ENCODE measurements around the gene GKN2. TPM values are rescaled to one million over a fixed set of nuclear protein-coding genes. Genes with fewer than 3 reads are reported as not detected.

The GKN2 gene
- total and polyA plus RNA-seq, 9 of the 15 experiments (the other 6 are each of a cell fraction or from before 2014, with no cell fraction given): not detected

- intact Hi-C loops (cut with micrococcal nuclease) (no loop called here), in situ Hi-C loops (cut with MboI) (no loop called here)
- Histone ChIP-seq H3K27me3 (ENCODE audit: control insufficient read depth in 2 of 2, insufficient read depth in 2 of 2, low read length in 2 of 2) (peaks cover 5 to 30% of the 10 kb centered on the region in 2 experiments; a peak in 4 of 5 replicates), H3K4me2 (ENCODE audit: insufficient read depth, low read length) (no peak overlapping the region), H3K9me1 (ENCODE audit: control insufficient read depth, insufficient read depth, low read length) (no peaks in the 10 kb centered on the region), H4K20me1 (replicated peaks; ENCODE audit: control insufficient read depth, insufficient read depth, low read length) (no peaks in the 10 kb centered on the region), H3K4me1 (replicated peaks in 1 of 2; ENCODE audit: control insufficient read depth in 2 of 2, insufficient read depth in 2 of 2, low read length in 2 of 2) (no peaks in the 10 kb centered on the region), H3K4me3 (no peak overlapping the region), H3K9ac (ENCODE audit: insufficient read depth in 1 of 2, low read depth in 2 of 2, low read length in 2 of 2) (no peak overlapping the region), H3K9me3 (replicated peaks; ENCODE audit: control insufficient read depth, insufficient read depth, low read depth, low read length) (no peaks in the 10 kb centered on the region), H3K27ac (ENCODE audit: extremely low read depth, low read depth, low read length) (no peak overlapping the region), H2AFZ (ENCODE audit: low read depth, low read length) (no peak overlapping the region), H3K79me2 (ENCODE audit: control insufficient read depth, insufficient read depth, low read length) (no peaks in the 10 kb centered on the region), H3K36me3 (ENCODE audit: control insufficient read depth, insufficient read depth, low read length) (no peaks in the 10 kb centered on the region)
- FAIRE-seq (no peak), DNase-seq (ENCODE audit: extremely low read depth in 1 of 4, low spot score in 3 of 4) (no peak), ATAC-seq (no peak)
- CTCF ChIA-PET (ENCODE audit: low intra/inter-chr PET ratio): no interaction called here
- WGBS (ENCODE audit: insufficient coverage, low coverage, missing lambda C conversion rate): 0% methylated on average over 3 of the region's 3 CpGs
- no TSS peak for BruUV-seq (replicated peaks)
- no peak for TF ChIP-seq ZNF24 (IDR thresholded peaks at IDR 0.05)
- TF ChIP-seq CHD2 (IDR thresholded peaks at IDR 0.05; ENCODE audit: low read depth, low read length): peak; percentile 80
- TF ChIP-seq, protein P1, sequence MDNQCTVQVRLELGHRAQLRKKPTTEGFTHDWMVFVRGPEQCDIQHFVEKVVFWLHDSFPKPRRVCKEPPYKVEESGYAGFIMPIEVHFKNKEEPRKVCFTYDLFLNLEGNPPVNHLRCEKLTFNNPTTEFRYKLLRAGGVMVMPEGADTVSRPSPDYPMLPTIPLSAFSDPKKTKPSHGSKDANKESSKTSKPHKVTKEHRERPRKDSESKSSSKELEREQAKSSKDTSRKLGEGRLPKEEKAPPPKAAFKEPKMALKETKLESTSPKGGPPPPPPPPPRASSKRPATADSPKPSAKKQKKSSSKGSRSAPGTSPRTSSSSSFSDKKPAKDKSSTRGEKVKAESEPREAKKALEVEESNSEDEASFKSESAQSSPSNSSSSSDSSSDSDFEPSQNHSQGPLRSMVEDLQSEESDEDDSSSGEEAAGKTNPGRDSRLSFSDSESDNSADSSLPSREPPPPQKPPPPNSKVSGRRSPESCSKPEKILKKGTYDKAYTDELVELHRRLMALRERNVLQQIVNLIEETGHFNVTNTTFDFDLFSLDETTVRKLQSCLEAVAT (IDR thresholded peaks at IDR 0.05): no peak
- TF ChIP-seq ZBTB12 (CRISPR knock-in tag; IDR thresholded peaks at IDR 0.05): no peak
- TF ChIP-seq MLX (CRISPR knock-in tag; conservative IDR thresholded peaks at IDR 0.05): no peak
- POLR2A ChIA-PET: no interaction called here
Measured at GRCh38 chr2:68931149-68931711, 21.5 kb downstream of the GKN2 start.

All from K562 (cell line).